CD4-positive, alpha-beta T cell (primary cell): ENCODE results near the gene NTN1. TPM values are rescaled to one million over a fixed set of nuclear protein-coding genes. Genes with fewer than 3 reads are reported as not detected.

Experiments
- ATAC-seq: fragments of 200-7000 bp; cut with Tn5 transposase; one replicate; pipeline ENCODE4 v1.10.0; 2022; ENCODE audit warnings: mild to moderate bottlenecking; ENCODE audit not compliant: poor library complexity
- CTCF ChIA-PET: fragments of 350-600 bp; sonication (Branson Sonifier 250); formaldehyde crosslinking; loops from one replicate; lab custom pipeline; 2021; ENCODE audit warnings: antibody characterized with exemption, inconsistent platforms; lab: Charles Lee
- POLR2A ChIA-PET: fragments of 350-600 bp; sonication (Branson Sonifier 250); formaldehyde crosslinking; loops from one replicate; lab custom pipeline; 2021; ENCODE audit warnings: antibody characterized with exemption, inconsistent platforms; lab: Charles Lee
- DNase-seq, 14 experiments: peaks; one replicate each; pipeline ENCODE4 v3.0.0-alpha.2; 2013 to 2020; ENCODE audit warnings: mixed read lengths in 2 of 14
- H3K27ac ChIP-seq, 2 donors: one replicate each; pipeline versions ENCODE4 v1.5.1 to v1.7.0; 2013; ENCODE audit warnings: low read length in 2 of 2, low read depth in 1 of 2, mild to moderate bottlenecking in 1 of 2
- H3K27me3 ChIP-seq, 2 experiments: 1 replicate in 1 of 2; 2 replicates in 1 of 2; pipeline versions ENCODE4 v1.6.1 to v1.7.0; 2013; ENCODE audit warnings: low read length in 2 of 2, control low read depth in 1 of 2, mild to moderate bottlenecking in 1 of 2, moderate library complexity in 1 of 2; ENCODE audit not compliant: insufficient read depth in 2 of 2, control insufficient read depth in 1 of 2
- H3K36me3 ChIP-seq: one replicate; pipeline ENCODE4 v1.6.1; 2013; ENCODE audit warnings: low read length, control low read depth; ENCODE audit not compliant: insufficient read depth
- H3K4me1 ChIP-seq: one replicate; pipeline ENCODE4 v1.6.1; 2013; ENCODE audit warnings: low read length, control low read depth; ENCODE audit not compliant: insufficient read depth
- H3K4me3 ChIP-seq: one replicate; pipeline ENCODE4 v1.5.1; 2013; ENCODE audit warnings: mild to moderate bottlenecking, low read length, moderate library complexity
- H3K9me3 ChIP-seq, 2 experiments: 1 replicate in 1 of 2; 2 replicates in 1 of 2; pipeline versions ENCODE4 v1.6.1 to v1.7.0; 2013; ENCODE audit warnings: low read length in 2 of 2, mild to moderate bottlenecking in 2 of 2, control low read depth in 1 of 2, moderate library complexity in 1 of 2; ENCODE audit not compliant: control insufficient read depth in 1 of 2, insufficient read depth in 1 of 2
- H3K27ac Mint-ChIP-seq: one replicate; pipeline ENCODE4 v1.8.0; 2020; ENCODE audit warnings: mixed read lengths
- H3K27me3 Mint-ChIP-seq: one replicate; pipeline ENCODE4 v1.8.0; 2021; ENCODE audit warnings: mixed read lengths
- H3K36me3 Mint-ChIP-seq: one replicate; pipeline ENCODE4 v1.8.0; 2021; ENCODE audit warnings: low read depth, mixed read lengths
- H3K4me1 Mint-ChIP-seq: one replicate; pipeline ENCODE4 v1.8.0; 2021; ENCODE audit warnings: low read depth, mixed read lengths
- H3K4me3 Mint-ChIP-seq: one replicate; pipeline ENCODE4 v1.8.0; 2020; ENCODE audit warnings: mild to moderate bottlenecking, mixed read lengths
- H3K9me3 Mint-ChIP-seq: one replicate; pipeline ENCODE4 v1.8.0; 2020; ENCODE audit warnings: mixed read lengths
- intact Hi-C, 2 experiments: fragments of 100-400 bp; cut with DNase I in 1 of 2; cut with micrococcal nuclease in 1 of 2; formaldehyde crosslinking; loops; one replicate each; pipeline versions ENCODE4 v1.15.1 to v1.9.0; 2023 to 2025; cut with DNase I, micrococcal nuclease
- total RNA-seq, 174 experiments: library from RNA in 2 of 174; stranded (reverse) in 2 of 174; gene quantifications; one replicate each; pipeline ENCODE4 v1.2.3 and lab custom pipeline; 2021 to 2026
- TF ChIP-seq, protein P1 (sequence below): fragments of 200-600 bp; IDR thresholded peaks from one replicate; pipeline ENCODE4 v1.8.0; 2022; ENCODE audit warnings: antibody characterized with exemption, mild to moderate bottlenecking

Gene NTN1
- total RNA-seq, 2 experiments from 2014 or later = 0.08 to 0.14 TPM

DNA sequence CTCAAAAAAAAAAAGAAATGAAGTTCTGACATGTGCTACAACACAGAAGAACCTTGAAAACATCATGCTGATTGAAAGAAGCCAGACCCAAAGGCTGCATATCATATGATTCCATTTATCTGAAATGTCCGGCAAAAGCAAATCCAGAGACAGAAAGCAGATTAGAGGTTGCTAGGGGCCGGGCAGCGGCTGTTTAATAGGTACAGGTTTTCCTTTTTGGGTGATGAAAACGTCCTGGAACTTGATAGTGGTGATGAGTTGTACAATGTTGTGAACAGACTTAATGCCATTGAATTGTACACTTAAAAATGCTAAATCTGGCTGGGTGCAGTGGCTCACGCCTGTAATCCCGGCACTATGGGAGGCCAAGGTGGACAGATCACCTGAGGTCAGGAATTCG lies 166.5 kb downstream of the NTN1 start:
- no peak for DNase-seq
- ChIA-PET POLR2A (no interaction called here), CTCF (no interaction called here)
- H3K27me3 ChIP-seq = peaks cover 0 to 10% of the 10 kb centered on the region in 2 experiments
- ATAC-seq = no peak
- no peaks in the 10 kb centered on the region for H3K4me1 Mint-ChIP-seq
- TF ChIP-seq, protein P1, sequence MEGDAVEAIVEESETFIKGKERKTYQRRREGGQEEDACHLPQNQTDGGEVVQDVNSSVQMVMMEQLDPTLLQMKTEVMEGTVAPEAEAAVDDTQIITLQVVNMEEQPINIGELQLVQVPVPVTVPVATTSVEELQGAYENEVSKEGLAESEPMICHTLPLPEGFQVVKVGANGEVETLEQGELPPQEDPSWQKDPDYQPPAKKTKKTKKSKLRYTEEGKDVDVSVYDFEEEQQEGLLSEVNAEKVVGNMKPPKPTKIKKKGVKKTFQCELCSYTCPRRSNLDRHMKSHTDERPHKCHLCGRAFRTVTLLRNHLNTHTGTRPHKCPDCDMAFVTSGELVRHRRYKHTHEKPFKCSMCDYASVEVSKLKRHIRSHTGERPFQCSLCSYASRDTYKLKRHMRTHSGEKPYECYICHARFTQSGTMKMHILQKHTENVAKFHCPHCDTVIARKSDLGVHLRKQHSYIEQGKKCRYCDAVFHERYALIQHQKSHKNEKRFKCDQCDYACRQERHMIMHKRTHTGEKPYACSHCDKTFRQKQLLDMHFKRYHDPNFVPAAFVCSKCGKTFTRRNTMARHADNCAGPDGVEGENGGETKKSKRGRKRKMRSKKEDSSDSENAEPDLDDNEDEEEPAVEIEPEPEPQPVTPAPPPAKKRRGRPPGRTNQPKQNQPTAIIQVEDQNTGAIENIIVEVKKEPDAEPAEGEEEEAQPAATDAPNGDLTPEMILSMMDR = no peak
- peaks cover 2% of the 10 kb centered on the region for H3K4me1 ChIP-seq
- H3K27ac Mint-ChIP-seq = no peak overlapping the region
- H3K4me3 ChIP-seq = no peak overlapping the region
- H3K27me3 Mint-ChIP-seq = peaks cover 3% of the 10 kb centered on the region
- H3K9me3 ChIP-seq = no peaks in the 10 kb centered on the region
- intact Hi-C loops = no loop called here
- no peak overlapping the region for H3K4me3 Mint-ChIP-seq
- no peak overlapping the region for H3K27ac ChIP-seq
- H3K36me3 ChIP-seq = no peaks in the 10 kb centered on the region
- H3K9me3 Mint-ChIP-seq = no peaks in the 10 kb centered on the region
- H3K36me3 Mint-ChIP-seq = no peaks in the 10 kb centered on the region

DNA sequence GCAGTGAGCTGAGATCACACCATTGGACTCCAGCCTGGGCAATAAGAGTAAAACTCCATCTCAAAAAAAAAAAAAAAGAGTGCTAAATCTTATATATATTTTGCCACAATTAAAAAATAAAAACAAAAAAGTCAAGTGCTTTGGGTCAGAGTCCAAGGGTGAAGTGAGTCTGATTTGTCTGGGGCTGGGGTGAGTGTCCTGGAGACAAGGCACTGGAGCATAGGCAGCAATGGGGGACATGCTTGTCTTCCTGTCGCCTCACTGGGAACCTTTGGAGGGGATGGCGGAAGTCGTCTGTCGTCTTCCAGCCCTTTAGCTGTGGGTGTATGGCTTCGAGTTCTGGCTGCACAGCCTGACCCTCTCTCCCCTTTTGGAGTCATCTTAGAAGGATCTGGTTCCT lies 167.1 kb downstream of the NTN1 start:
- no peak overlapping the region for H3K27ac ChIP-seq
- Mint-ChIP-seq H3K36me3 (no peaks in the 10 kb centered on the region), H3K27ac (no peak overlapping the region), H3K4me1 (no peaks in the 10 kb centered on the region), H3K4me3 (no peak overlapping the region), H3K27me3 (peaks cover 3% of the 10 kb centered on the region), H3K9me3 (no peaks in the 10 kb centered on the region)
- H3K4me1 ChIP-seq = peaks cover 2% of the 10 kb centered on the region
- ChIA-PET CTCF (no interaction called here), POLR2A (no interaction called here)
- no peak overlapping the region for H3K4me3 ChIP-seq
- H3K9me3 ChIP-seq = no peaks in the 10 kb centered on the region
- intact Hi-C loops = no loop called here
- no peak for DNase-seq
- no peak for ATAC-seq
- H3K27me3 ChIP-seq = peaks cover 0 to 10% of the 10 kb centered on the region in 2 experiments
- H3K36me3 ChIP-seq = no peaks in the 10 kb centered on the region
- TF ChIP-seq, protein P1 = no peak

DNA sequence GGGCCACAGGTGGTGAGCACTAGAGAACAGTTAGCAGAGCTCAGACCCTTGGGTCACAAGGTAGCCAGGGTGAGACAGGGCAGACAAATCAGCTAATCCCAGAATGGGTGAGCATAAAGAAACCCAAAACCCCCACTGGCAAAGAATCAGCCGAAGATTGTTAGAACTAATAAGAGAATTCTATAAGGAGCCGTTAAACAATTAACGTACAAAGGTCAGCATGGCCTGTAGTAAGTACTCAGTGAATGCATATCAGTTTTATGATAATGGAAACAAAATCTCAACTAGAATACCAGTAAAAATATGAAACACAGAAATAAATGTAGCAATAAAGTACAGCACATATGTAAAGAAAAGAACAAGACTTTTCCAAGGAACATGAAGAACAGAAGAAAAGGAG lies 168.6 kb downstream of the NTN1 start:
- Histone ChIP-seq H3K27me3 (peaks cover 0 to 10% of the 10 kb centered on the region in 2 experiments), H3K4me3 (no peak overlapping the region), H3K4me1 (no peaks in the 10 kb centered on the region), H3K27ac (no peak overlapping the region), H3K36me3 (no peaks in the 10 kb centered on the region), H3K9me3 (no peaks in the 10 kb centered on the region)
- no peaks in the 10 kb centered on the region for H3K9me3 Mint-ChIP-seq
- no peak for DNase-seq
- TF ChIP-seq, protein P1 = no peak
- H3K4me1 Mint-ChIP-seq = no peaks in the 10 kb centered on the region
- H3K27me3 Mint-ChIP-seq = peaks cover 3% of the 10 kb centered on the region
- intact Hi-C loops = no loop called here
- no peaks in the 10 kb centered on the region for H3K36me3 Mint-ChIP-seq
- POLR2A ChIA-PET = no interaction called here
- no peak for ATAC-seq
- CTCF ChIA-PET = no interaction called here
- no peak overlapping the region for H3K4me3 Mint-ChIP-seq
- H3K27ac Mint-ChIP-seq = no peak overlapping the region
